Body of pancreas (tissue), 4 donors: ENCODE measurements around the gene GOLGA7B. TPM values are rescaled to one million over a fixed set of nuclear protein-coding genes. Genes with fewer than 3 reads are reported as not detected.
A peak's percentile ranks its signal among the peaks of the same experiment; 100 is the strongest.

Experiments used
- ATAC-seq: fragments of 150-250 bp; one replicate; pipeline ENCODE4 v1.9.1; 2016
- DNase-seq, 4 donors: peaks; one replicate each; pipeline ENCODE4 v3.0.0-alpha.2; 2019
- H3K27ac ChIP-seq, 4 donors: fragments of 200-600 bp; sonication (generic); 1 replicate in 3 of 4; 2 replicates in 1 of 4; pipeline versions ENCODE4 v1.5.1 to v1.6.1; 2016 to 2019; ENCODE audit warnings: mild to moderate bottlenecking in 1 of 4, mixed read lengths in 1 of 4, moderate library complexity in 1 of 4
- H3K27me3 ChIP-seq, 2 donors: fragments of 200-600 bp; sonication (generic); one replicate each; pipeline ENCODE4 v1.6.0; 2016; ENCODE audit warnings: mild to moderate bottlenecking in 1 of 2
- H3K36me3 ChIP-seq, 2 donors: fragments of 200-600 bp; sonication (generic); replicated peaks in 1 of 2; 2 replicates each; pipeline ENCODE4 v1.5.1; 2016; ENCODE audit warnings: low read depth in 2 of 2; ENCODE audit not compliant: insufficient read depth in 1 of 2
- H3K4me1 ChIP-seq: fragments of 200-600 bp; sonication (generic); one replicate; pipeline ENCODE4 v1.6.0; 2016
- H3K4me3 ChIP-seq, 2 donors: fragments of 200-600 bp; sonication (generic); 1 replicate in 1 of 2; 2 replicates in 1 of 2; pipeline ENCODE4 v1.5.1; 2016 to 2019
- H3K9me3 ChIP-seq, 3 donors: fragments of 200-600 bp; sonication (generic); 1 replicate in 2 of 3; 2 replicates in 1 of 3; pipeline ENCODE4 v1.5.1; 2016
- POLR2A ChIP-seq, 3 donors: fragments of 450-650 bp; IDR thresholded peaks; one replicate each; pipeline ENCODE4 v1.6.1; 2016; ENCODE audit warnings: antibody characterized with exemption in 3 of 3, mild to moderate bottlenecking in 2 of 3
- WGBS, 2 donors: methylation state at CpG; one replicate each; pipeline ENCODE4 v1.1.5; 2017; 5-methylcytosine and 5-hydroxymethylcytosine counted together
- intact Hi-C: fragments of 100-400 bp; cut with DNase I; formaldehyde crosslinking; loops from one replicate; pipeline ENCODE4 v1.15.1; 2023
- total RNA-seq, 2 donors: library from RNA; depleted of rRNA; stranded (reverse); fragments of >200 nt; gene quantifications; one replicate each; pipeline ENCODE4 v1.1.0, GENCODE V29; 2016
- TF ChIP-seq, protein P1 (sequence below), 7 experiments: fragments of 450-650 bp in 4 of 7; fragments of 200-600 bp in 3 of 7; sonication (generic) in 3 of 7; IDR thresholded peaks; one replicate each; pipeline ENCODE4 v1.5.1; 2016 to 2019; ENCODE audit warnings: antibody characterized with exemption in 7 of 7

The GOLGA7B gene
- total RNA-seq, 2 donors from 2014 or later, result 9.1 to 12.5 TPM

DNA sequence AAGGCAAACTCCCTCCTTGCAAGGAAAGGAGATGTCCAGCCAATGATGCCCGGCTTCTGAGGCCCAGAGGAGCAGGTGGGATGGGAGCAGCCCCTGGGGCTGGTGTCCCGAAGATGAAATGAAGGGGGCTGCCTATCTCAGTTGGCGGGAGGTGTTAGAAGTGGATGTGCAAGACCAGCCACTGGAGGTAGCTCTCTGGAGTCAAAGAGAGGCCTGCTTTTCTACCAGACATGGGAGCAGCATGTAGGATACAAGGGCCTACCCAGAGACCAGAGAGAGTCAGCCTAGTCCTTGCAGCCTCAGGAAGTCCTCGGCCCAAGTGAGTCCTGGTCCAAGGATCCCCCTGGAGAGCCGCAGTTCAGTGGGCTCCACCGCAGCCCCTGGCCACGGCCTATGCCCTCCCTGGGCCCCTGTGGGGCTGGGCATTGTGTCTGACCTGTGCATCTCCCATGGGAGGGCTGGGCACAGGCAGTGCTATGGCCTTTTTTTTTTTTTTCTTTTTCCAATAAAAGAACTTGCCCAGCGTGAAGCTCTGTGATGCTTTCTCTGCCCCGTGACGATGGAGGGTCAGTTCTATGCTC, 17.7 kb downstream of the GOLGA7B start:
- no peaks in the 10 kb centered on the region for H3K36me3 ChIP-seq
- H3K27me3 ChIP-seq, result no peaks in the 10 kb centered on the region
- TF ChIP-seq, protein P1, sequence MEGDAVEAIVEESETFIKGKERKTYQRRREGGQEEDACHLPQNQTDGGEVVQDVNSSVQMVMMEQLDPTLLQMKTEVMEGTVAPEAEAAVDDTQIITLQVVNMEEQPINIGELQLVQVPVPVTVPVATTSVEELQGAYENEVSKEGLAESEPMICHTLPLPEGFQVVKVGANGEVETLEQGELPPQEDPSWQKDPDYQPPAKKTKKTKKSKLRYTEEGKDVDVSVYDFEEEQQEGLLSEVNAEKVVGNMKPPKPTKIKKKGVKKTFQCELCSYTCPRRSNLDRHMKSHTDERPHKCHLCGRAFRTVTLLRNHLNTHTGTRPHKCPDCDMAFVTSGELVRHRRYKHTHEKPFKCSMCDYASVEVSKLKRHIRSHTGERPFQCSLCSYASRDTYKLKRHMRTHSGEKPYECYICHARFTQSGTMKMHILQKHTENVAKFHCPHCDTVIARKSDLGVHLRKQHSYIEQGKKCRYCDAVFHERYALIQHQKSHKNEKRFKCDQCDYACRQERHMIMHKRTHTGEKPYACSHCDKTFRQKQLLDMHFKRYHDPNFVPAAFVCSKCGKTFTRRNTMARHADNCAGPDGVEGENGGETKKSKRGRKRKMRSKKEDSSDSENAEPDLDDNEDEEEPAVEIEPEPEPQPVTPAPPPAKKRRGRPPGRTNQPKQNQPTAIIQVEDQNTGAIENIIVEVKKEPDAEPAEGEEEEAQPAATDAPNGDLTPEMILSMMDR (IDR thresholded peaks at IDR 0.05), result no peak
- TF ChIP-seq POLR2A (IDR thresholded peaks at IDR 0.05), result no peak
- intact Hi-C loops, result loop anchor here (5.0 kb wide), 1 partner anchor 110 kb away; no protein-coding TSS in a partner anchor
- H3K4me1 ChIP-seq, result peaks cover 27% of the 10 kb centered on the region
- no peaks in the 10 kb centered on the region for H3K9me3 ChIP-seq
- no peak overlapping the region for H3K27ac ChIP-seq
- H3K4me3 ChIP-seq, result no peak overlapping the region
- DNase-seq (no peak), ATAC-seq (no peak)
- 76 to 95% methylated on average over 10 of the region's 10 CpGs for WGBS, 2 donors

DNA sequence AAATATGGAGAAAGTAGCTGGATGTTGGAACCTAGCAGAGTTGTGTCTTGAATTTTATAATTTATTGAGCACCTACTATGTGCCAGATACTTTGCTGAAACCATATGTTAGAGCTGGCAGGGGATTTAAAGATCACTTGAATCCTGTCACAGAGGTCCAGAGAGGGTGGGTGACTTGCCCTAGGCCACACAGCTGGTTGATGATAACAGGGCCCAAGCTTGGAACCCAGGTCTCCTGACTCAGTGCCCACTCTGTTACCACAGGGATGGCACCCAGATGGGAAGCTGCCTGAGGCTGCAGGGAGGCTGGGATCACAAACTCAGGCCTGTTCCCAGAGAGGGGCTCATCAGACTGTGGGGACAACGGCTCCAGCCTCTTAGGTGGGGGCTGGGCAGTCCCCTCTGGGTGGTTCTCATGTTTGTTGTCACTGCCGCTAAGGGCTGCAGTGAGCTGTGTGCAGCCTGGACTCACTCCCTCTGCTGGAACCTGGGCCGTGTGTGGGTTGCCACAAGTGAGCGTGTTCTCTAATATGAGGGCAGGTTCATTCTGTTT, 18.6 kb downstream of the GOLGA7B start:
- intact Hi-C loops, result loop anchor here (5.0 kb wide), 1 partner anchor 111 kb away; no protein-coding TSS in a partner anchor
- Histone ChIP-seq H3K27me3 (no peaks in the 10 kb centered on the region), H3K9me3 (no peaks in the 10 kb centered on the region), H3K27ac (peak overlapping the region in 1 of 4 donors; percentile 43), H3K36me3 (no peaks in the 10 kb centered on the region), H3K4me1 (peaks cover 19% of the 10 kb centered on the region), H3K4me3 (no peak overlapping the region)
- WGBS, 2 donors, result 65 to 75% methylated on average over 3 to 4 of the region's 4 CpGs
- TF ChIP-seq, protein P1 (IDR thresholded peaks at IDR 0.05), result no peak
- no peak for TF ChIP-seq POLR2A (IDR thresholded peaks at IDR 0.05)
- ATAC-seq, result no peak
- peak in 2 of 4 donors; percentile 30 to 36 for DNase-seq

DNA sequence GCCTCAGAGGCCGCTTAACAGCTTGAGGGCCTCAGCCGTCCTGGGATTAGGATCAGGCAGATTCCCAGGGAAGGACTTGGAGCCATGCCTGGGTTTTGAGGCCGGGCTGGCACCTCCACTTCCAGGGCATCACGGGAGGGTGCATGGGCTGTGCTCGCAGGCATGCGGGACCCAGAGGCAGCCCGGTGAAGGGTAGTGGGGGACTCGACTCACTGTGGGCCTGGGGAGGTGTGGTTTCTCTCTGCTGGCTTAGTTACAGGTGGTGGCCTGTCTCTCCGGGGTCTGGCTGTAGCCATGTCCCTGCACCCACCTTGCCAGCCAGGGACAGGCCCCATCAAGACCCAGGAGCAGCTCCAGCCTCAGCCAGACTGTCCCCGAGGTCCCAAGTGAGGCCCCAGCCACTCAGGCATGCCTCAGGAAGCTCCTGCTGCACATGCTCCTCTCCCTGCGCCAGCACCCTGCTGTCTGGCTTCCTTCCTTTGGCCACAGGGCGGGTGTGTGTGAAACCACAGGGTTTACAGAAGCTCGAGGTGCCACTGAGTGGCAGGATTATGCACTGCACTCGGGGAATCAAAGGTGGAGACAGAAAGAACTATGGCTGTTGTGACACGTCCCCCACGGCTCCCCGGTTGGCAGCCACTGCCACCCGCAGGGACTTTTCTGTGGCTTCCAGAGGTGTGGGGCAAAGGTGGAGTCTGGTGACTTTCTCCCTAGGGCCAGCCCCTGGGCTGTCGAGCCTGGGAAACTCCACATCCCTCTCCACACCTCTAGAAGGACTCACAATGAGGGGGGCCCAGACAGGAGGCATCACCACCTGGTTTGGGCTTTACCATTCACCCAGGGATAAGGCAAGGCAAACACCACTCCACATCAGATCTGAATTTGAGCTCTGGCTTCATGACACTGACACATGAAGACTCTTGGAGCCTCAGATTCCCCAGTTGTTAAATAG, 19.7 kb downstream of the GOLGA7B start:
- peak; percentile 90 to 95 (median 94) for DNase-seq
- Histone ChIP-seq H3K4me3 (no peak overlapping the region), H3K27me3 (no peaks in the 10 kb centered on the region), H3K36me3 (no peaks in the 10 kb centered on the region), H3K4me1 (peaks cover 18% of the 10 kb centered on the region), H3K9me3 (no peaks in the 10 kb centered on the region), H3K27ac (peak overlapping the region; percentile 23 to 65 (median 50))
- ATAC-seq, result peak; percentile 98
- 5 to 6% methylated on average over 5 to 19 of the region's 19 CpGs for WGBS, 2 donors
- TF ChIP-seq, protein P1 (IDR thresholded peaks at IDR 0.05), result peak; percentile 84 to 99 (median 99)
- TF ChIP-seq POLR2A (IDR thresholded peaks at IDR 0.05), result peak in 1 of 3 donors; percentile 24
- intact Hi-C loops, result loop anchor here (5.0 kb wide), 1 partner anchor 112 kb away; no protein-coding TSS in a partner anchor

DNA sequence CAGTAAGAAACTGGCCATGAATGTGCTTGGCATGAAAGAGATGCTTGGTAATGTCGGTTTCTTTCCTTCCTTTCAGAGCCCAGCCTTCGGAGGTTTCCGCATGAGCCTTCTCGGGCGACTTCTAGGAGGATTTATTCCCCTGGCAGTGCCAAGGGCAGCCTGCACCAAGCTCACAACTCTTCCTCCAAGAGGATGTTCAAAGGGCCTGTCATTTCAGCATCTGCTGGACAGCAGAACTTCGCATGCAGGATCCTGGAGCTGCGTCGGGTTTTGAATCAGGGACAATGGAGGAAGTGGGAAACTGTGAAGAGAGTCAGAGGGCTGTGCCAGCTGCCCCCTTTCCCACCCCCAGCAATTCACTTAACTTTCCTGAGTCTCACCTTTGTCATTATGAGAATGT, 21.3 kb downstream of the GOLGA7B start:
- Histone ChIP-seq H3K9me3 (no peaks in the 10 kb centered on the region), H3K4me1 (peaks cover 18% of the 10 kb centered on the region), H3K27ac (no peak overlapping the region), H3K4me3 (no peak overlapping the region), H3K36me3 (no peaks in the 10 kb centered on the region), H3K27me3 (no peaks in the 10 kb centered on the region)
- no peak for ATAC-seq
- no peak for TF ChIP-seq POLR2A (IDR thresholded peaks at IDR 0.05)
- TF ChIP-seq, protein P1 (IDR thresholded peaks at IDR 0.05), result no peak
- 81 to 91% methylated on average over 8 of the region's 8 CpGs for WGBS, 2 donors
- intact Hi-C loops, result no loop called here
- no peak for DNase-seq
